ENCODE data around the gene ENOPH1.

Gene ENOPH1

GRCh38 chr4:82469791-82470345, 39.5 kb downstream of the ENOPH1 start:
- in situ Hi-C loops (cut with MboI; ENCODE audit: low sequenced_read_pairs), result loop anchor here (10.0 kb wide), 1 partner anchor 265 kb away; no protein-coding TSS in a partner anchor

DNA sequence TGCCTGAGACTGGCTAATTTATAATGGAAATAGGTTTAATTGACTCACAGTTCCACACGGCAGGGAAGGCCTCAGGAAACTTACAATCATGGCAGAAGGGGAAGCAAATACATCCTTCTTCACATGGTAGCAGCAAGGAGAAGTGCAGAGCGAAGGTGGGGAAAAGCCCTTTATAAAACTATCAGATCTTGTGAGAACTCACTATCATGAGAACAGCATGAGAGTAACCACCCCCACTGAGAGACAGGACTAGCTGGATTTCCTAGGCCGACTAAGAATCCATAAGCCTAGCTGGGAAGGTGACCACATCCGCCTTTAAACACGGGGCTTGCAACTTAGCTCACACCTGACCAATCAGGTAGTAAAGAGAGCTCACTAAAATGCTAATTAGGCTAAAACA, 42.7 kb downstream of the ENOPH1 start:
- in situ Hi-C loops (cut with MboI; ENCODE audit: low sequenced_read_pairs), result loop anchor here (10.0 kb wide), 1 partner anchor 262 kb away; no protein-coding TSS in a partner anchor

DNA sequence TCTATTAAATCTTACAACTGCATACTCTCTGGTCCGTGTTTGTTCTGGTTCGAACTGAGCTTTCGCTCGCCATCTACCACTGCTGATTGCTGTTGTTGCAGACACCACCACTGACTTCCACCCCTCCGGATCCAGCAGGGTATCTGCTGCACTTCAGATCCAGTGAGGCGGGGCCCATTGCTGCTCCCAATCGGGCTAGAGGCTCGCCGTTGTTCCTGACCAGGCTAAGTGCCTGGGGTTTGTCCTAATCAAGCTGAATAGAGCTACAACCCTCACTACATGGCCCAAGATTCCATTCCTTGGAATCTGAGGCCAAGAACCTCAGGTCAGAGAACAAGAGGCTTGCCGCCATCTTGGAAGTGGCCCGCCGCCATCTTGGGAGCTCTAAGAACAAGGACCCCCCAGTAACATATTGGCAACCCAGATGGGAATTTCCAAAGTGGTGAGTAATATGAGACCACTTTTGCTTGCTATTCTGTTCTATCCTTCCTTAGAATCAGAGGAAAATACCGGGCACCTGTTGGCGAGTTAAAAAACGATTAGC, 43.3 kb downstream of the ENOPH1 start:
- in situ Hi-C loops (cut with MboI; ENCODE audit: low sequenced_read_pairs), result loop anchor here (10.0 kb wide), 1 partner anchor 261 kb away; no protein-coding TSS in a partner anchor

GRCh38 chr4:82475931-82476330, 45.5 kb downstream of the ENOPH1 start:
- in situ Hi-C loops (cut with MboI; ENCODE audit: low sequenced_read_pairs), result loop anchor here (10.0 kb wide), 1 partner anchor 259 kb away; no protein-coding TSS in a partner anchor

GRCh38 chr4:82477469-82477868, 47.1 kb downstream of the ENOPH1 start:
- in situ Hi-C loops (cut with MboI; ENCODE audit: low sequenced_read_pairs), result loop anchor here (10.0 kb wide), 1 partner anchor 257 kb away; no protein-coding TSS in a partner anchor

DNA sequence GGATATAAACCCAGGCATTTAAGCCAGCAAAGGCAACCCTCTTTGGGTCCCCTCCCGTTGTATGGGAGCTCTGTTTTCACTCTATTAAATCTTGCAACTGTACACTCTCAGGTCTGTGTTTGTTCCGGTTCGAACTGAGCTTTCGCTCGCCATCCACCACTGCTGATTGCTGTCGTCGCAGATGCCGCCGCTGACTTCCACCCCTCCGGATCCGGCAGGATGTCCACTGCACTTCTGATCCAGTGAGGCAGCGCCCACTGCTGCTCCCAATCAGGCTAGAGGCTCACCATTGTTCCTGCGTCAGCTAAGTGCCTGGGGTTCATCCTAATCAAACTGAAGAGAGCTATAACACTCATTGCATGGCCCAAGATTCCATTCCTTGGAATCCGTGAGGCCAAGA, 49.2 kb downstream of the ENOPH1 start:
- in situ Hi-C loops (cut with MboI; ENCODE audit: low sequenced_read_pairs), result loop anchor here (10.0 kb wide), 1 partner anchor 255 kb away; no protein-coding TSS in a partner anchor

- in situ Hi-C loops (cut with MboI; ENCODE audit: low sequenced_read_pairs), result no loop called here
These were observed 50.5 kb downstream of the ENOPH1 start for GRCh38 chr4:82480771-82481505.

GRCh38 chr4:82481506-82481840, 51.1 kb downstream of the ENOPH1 start:
- in situ Hi-C loops (cut with MboI; ENCODE audit: low sequenced_read_pairs), result no loop called here

- in situ Hi-C loops (cut with MboI; ENCODE audit: low sequenced_read_pairs), result no loop called here
These were observed 52.0 kb downstream of the ENOPH1 start for GRCh38 chr4:82482387-82482786.

- in situ Hi-C loops (cut with MboI; ENCODE audit: low sequenced_read_pairs), result no loop called here
These were observed 54.8 kb downstream of the ENOPH1 start for GRCh38 chr4:82484996-82485783.

- in situ Hi-C loops (cut with MboI; ENCODE audit: low sequenced_read_pairs), result no loop called here
These were observed 58.7 kb downstream of the ENOPH1 start for GRCh38 chr4:82489076-82489475.

DNA sequence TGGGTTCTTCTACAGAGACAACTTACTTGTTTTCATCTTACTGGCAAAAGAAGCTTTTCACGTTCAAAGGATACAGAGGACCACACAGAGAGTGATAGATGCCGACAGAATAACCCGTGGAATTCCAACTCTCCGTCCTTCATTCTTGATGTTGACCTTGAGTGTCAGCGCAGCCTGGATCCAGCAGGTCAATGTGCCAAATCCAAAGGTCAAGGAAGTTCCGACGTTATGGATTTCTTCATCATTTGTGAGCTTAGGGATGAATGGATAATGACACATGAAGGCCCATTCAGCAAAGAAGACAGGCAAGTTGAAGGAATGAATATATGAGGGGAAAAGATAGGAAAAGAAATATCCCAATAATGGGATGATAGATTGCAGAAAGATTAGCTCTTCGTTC, 59.6 kb downstream of the ENOPH1 start:
- in situ Hi-C loops (cut with MboI; ENCODE audit: low sequenced_read_pairs), result no loop called here

- in situ Hi-C loops (cut with MboI; ENCODE audit: low sequenced_read_pairs), result no loop called here
These were observed 61.0 kb downstream of the ENOPH1 start for GRCh38 chr4:82491251-82491960.

- in situ Hi-C loops (cut with MboI; ENCODE audit: low sequenced_read_pairs), result no loop called here
These were observed 63.5 kb downstream of the ENOPH1 start for GRCh38 chr4:82493721-82494425.

DNA sequence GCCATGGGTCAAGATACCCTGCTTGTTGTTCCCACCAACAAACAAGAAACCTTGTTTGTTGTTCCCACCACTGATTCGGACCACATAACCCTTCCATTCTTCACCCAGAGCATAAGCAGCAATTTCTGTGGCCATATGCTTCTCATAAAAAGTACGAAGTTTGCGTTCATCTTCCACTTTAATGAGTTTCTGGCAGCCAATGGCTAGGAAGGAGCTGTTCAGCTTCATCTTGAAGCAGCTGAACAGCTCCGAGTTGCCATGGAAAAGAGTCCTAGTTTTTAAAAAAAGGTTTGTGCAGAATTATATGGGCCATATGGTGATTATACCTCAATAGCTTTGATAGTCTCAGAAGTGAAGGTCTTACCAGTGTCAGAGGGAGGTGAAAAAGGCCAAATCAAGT, 65.3 kb downstream of the ENOPH1 start:
- in situ Hi-C loops (cut with MboI; ENCODE audit: low sequenced_read_pairs), result no loop called here

DNA sequence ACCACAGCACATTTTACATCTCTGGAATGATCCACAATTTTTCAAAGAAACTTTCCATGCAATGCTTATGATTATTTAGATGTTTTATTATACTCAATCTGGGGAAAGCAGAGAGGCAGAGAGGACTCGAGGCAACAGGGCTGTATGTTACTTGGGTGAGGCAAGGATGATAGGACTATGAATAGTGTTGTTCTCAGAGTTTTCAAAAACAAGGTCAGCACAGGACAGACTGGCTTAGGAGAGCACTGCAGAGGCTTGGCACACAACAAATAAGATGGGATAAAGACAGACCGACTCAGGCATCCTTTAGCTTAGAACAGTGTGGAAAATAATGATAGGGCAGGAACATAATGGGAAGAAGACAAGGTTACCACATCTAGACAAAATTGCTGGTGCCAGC, 66.0 kb downstream of the ENOPH1 start:
- in situ Hi-C loops (cut with MboI; ENCODE audit: low sequenced_read_pairs), result no loop called here

- in situ Hi-C loops (cut with MboI; ENCODE audit: low sequenced_read_pairs), result no loop called here
These were observed 69.5 kb downstream of the ENOPH1 start for GRCh38 chr4:82499738-82500434.

DNA sequence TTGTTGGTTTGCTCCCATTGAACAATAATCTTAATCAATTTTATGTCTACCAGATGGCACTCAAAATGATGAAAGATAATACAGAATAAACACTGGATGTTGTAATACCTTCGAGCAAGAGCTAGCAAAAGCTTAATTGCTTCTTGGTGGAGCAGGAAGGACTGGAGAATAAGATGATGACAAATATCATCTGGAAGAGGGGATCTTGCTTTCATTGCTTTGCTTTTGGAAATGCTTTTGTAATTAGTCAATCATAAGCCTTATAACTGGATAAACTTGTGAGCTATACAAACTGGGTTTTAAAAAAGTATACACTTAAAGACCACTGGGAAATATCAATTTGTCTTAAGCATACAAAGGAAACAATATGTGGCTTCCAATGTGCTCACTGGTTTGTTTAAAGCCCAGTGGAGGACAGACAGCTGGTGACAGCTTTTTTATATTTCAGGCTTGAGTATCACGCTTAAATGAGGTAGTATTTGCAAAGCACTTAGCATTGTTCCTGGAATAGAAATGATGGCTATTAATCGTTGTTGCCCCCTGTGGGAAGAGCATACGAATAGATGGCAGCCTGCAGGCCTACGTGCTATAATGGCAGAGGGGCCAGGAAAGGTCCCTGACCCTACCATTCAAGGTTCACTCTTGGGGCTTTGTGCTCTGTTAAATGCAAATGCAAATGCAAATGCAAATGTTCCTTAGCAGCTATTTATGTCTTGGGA, 70.2 kb downstream of the ENOPH1 start:
- in situ Hi-C loops (cut with MboI; ENCODE audit: low sequenced_read_pairs), result no loop called here

GRCh38 chr4:82501154-82501442, 70.7 kb downstream of the ENOPH1 start:
- in situ Hi-C loops (cut with MboI; ENCODE audit: low sequenced_read_pairs), result no loop called here
